ENCODE data around the gene FTO.

- TF ChIP-seq CTCF (IDR thresholded peaks at IDR 0.05 in 4 of 5, conservative IDR thresholded peaks at IDR 0.05 in 1 of 5) (no peak), POLR2A (IDR thresholded peaks at IDR 0.05) (no peak)
These were observed 196.7 kb downstream of the FTO start for GRCh38 chr16:53900667-53901066.

Data from gastrocnemius medialis (tissue), 4 donors.